Stimulated activated CD4-positive, alpha-beta T cell treated with anti-CD3 and anti-CD28 coated beads, Interleukin-1b, Interleukin-23, amount 100 ng/mL, for 48 hours (primary cell): ENCODE results near the gene SPATA1.
"Not testable (repeated sequence)": the region's sequence is repeated elsewhere in the genome, so short reads cannot be mapped to it uniquely, and the experiment has no call there.

ENCODE experiments used
- DNase-seq: peaks from one replicate; pipeline ENCODE4 v3.0.0-alpha.2; 2020

The SPATA1 gene

GRCh38 chr1:84506002-84506728 lies at the start of gene SPATA1, which contains the start of gene GNG5:
Gene SPATA1 (plus strand): TSS chr1:84506386. CDS start chr1:84516360, 9,974 bp downstream.
Gene GNG5 (minus strand): TSS chr1:84506581. CDS start chr1:84506091, 490 bp downstream.
- DNase-seq, result peak; percentile 98

- no peak for DNase-seq
Observed at GRCh38 chr1:84462118-84462517, 44.1 kb upstream of the SPATA1 start.

GRCh38 chr1:84467298-84467697 lies 38.9 kb upstream of the SPATA1 start:
- DNase-seq, result no peak

- DNase-seq, result no peak
Observed at GRCh38 chr1:84476225-84476624, 30.0 kb upstream of the SPATA1 start.

- DNase-seq, result peak; percentile 79
Observed at GRCh38 chr1:84478876-84479868, 27.0 kb upstream of the SPATA1 start, which contains the start of gene RPF1. Gene RPF1 (plus strand): TSS chr1:84479266. CDS start chr1:84479282, 16 bp downstream.

GRCh38 chr1:84479998-84480397 lies 26.2 kb upstream of the SPATA1 start:
- no peak for DNase-seq

- no peak for DNase-seq
Observed at GRCh38 chr1:84480650-84481049, 25.5 kb upstream of the SPATA1 start.

GRCh38 chr1:84481317-84481716 lies 24.9 kb upstream of the SPATA1 start:
- DNase-seq, result no peak

GRCh38 chr1:84488107-84488506 lies 18.1 kb upstream of the SPATA1 start:
- no peak for DNase-seq

- DNase-seq, result no peak
Observed at GRCh38 chr1:84489766-84490165, 16.4 kb upstream of the SPATA1 start.

- no peak for DNase-seq
Observed at GRCh38 chr1:84492726-84493125, 13.5 kb upstream of the SPATA1 start.

- DNase-seq, result no peak
Observed at GRCh38 chr1:84493747-84494146, 12.4 kb upstream of the SPATA1 start.

GRCh38 chr1:84496498-84496897 lies 9.7 kb upstream of the SPATA1 start:
- no peak for DNase-seq

GRCh38 chr1:84497631-84498275 lies 8.4 kb upstream of the SPATA1 start:
- DNase-seq, result no peak

GRCh38 chr1:84502927-84503326 lies 3.3 kb upstream of the SPATA1 start:
- DNase-seq, result no peak

- DNase-seq, result no peak
Observed at GRCh38 chr1:84504580-84505492, 1.4 kb upstream of the SPATA1 start.

GRCh38 chr1:84505493-84506001 lies 639 bp upstream of the SPATA1 start:
- DNase-seq, result no peak

- no peak for DNase-seq
Observed at GRCh38 chr1:84506729-84507453, 705 bp downstream of the SPATA1 start.

GRCh38 chr1:84507887-84508286 lies 1.7 kb downstream of the SPATA1 start:
- not testable (repeated sequence) for DNase-seq

- DNase-seq, result no peak
Observed at GRCh38 chr1:84508510-84508909, 2.3 kb downstream of the SPATA1 start.

- DNase-seq, result no peak
Observed at GRCh38 chr1:84509029-84509428, 2.8 kb downstream of the SPATA1 start.
